Loucy (cell line): ENCODE data around the gene SIAH2.

ENCODE experiments used
- H2AFZ ChIP-seq: fragments of 200-600 bp; sonication (generic); 2 replicates; pipeline ENCODE4 v1.6.0; 2016; ENCODE audit warnings: antibody characterized with exemption, mild to moderate bottlenecking, low read length, moderate library complexity
- H3F3A ChIP-seq: fragments of 200-600 bp; 2 replicates; pipeline ENCODE4 v1.6.0; 2016; ENCODE audit warnings: antibody characterized with exemption, low read depth, mild to moderate bottlenecking
- H3K27me3 ChIP-seq: fragments of 200-600 bp; sonication (generic); 2 replicates; pipeline ENCODE4 v1.6.1; 2014; ENCODE audit warnings: low read length, mild to moderate bottlenecking; ENCODE audit not compliant: insufficient read depth, poor library complexity, severe bottlenecking
- H3K36me3 ChIP-seq: fragments of 200-600 bp; sonication (generic); 2 replicates; pipeline ENCODE4 v1.6.1; 2016; ENCODE audit warnings: low read length; ENCODE audit not compliant: insufficient read depth
- H3K4me1 ChIP-seq: fragments of 200-600 bp; sonication (generic); 2 replicates; pipeline ENCODE4 v1.5.1; 2014; ENCODE audit warnings: low read length, mild to moderate bottlenecking; ENCODE audit not compliant: insufficient read depth, poor library complexity, severe bottlenecking
- H3K4me2 ChIP-seq: fragments of 200-600 bp; sonication (generic); 2 replicates; pipeline ENCODE4 v1.6.0; 2014; ENCODE audit warnings: antibody characterized with exemption, low read length, low read depth, mild to moderate bottlenecking; ENCODE audit not compliant: poor library complexity, severe bottlenecking
- H3K4me3 ChIP-seq: fragments of 200-600 bp; sonication (generic); 2 replicates; pipeline ENCODE4 v1.5.1; 2014; ENCODE audit warnings: low read length, mild to moderate bottlenecking, mixed read lengths; ENCODE audit not compliant: poor library complexity, severe bottlenecking
- H3K79me2 ChIP-seq: fragments of 200-600 bp; sonication (generic); 2 replicates; pipeline ENCODE4 v1.6.1; 2014; ENCODE audit warnings: low read length; ENCODE audit not compliant: insufficient read depth
- H3K9ac ChIP-seq: fragments of 200-600 bp; sonication (generic); 2 replicates; pipeline ENCODE4 v1.6.0; 2014; ENCODE audit warnings: mild to moderate bottlenecking, low read depth, low read length, moderate library complexity; ENCODE audit not compliant: poor library complexity, severe bottlenecking
- H3K9me2 ChIP-seq: fragments of 200-600 bp; sonication (generic); replicated peaks from 2 replicates; pipeline ENCODE4 v1.6.1; 2016; ENCODE audit warnings: low read depth, low read length, mixed read lengths
- H3K9me3 ChIP-seq: fragments of 200-600 bp; sonication (generic); 2 replicates; pipeline ENCODE4 v1.6.1; 2014; ENCODE audit warnings: mild to moderate bottlenecking, antibody characterized with exemption, low read length, low read depth; ENCODE audit not compliant: insufficient read depth
- H4K20me1 ChIP-seq: fragments of 200-600 bp; sonication (generic); 2 replicates; pipeline ENCODE4 v1.6.0; 2014; ENCODE audit warnings: antibody characterized with exemption, low read length, mild to moderate bottlenecking; ENCODE audit not compliant: insufficient read depth, poor library complexity, severe bottlenecking
- EZH2phosphoT487 ChIP-seq: fragments of 200-600 bp; IDR thresholded peaks from 2 replicates; pipeline ENCODE4 v1.6.1; 2018; ENCODE audit warnings: antibody characterized with exemption, mild to moderate bottlenecking, moderate library complexity, borderline replicate concordance
- TF ChIP-seq, protein P1 (sequence below): fragments of 200-600 bp; sonication (generic); conservative IDR thresholded peaks from 2 replicates; pipeline ENCODE4 v1.5.1; 2014; ENCODE audit warnings: mild to moderate bottlenecking, antibody characterized with exemption, low read length

SIAH2 gene

DNA sequence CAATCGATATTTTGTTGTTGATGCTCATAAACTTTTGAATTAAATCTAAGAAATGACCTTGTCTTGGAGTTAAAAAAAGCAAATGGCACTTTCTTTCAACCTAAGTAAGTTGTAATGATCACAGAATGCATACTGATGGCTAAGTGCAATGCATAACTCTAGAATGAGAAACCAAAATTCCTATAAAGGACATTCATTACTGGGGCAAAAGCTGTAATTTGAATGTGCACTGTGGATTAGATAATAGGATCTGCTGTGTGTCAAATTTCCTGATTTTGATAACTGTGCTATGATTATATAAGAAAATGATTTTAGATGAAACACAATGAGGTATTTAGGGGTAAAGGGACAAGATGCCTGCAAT lies 14.3 kb downstream of the SIAH2 start:
- H3K27me3 ChIP-seq = no peaks in the 10 kb centered on the region
- H4K20me1 ChIP-seq = peaks cover 29% of the 10 kb centered on the region
- H2AFZ ChIP-seq = no peak overlapping the region
- peaks cover 3% of the 10 kb centered on the region for H3K4me1 ChIP-seq
- H3K9ac ChIP-seq = no peak overlapping the region
- H3K36me3 ChIP-seq = no peaks in the 10 kb centered on the region
- no peaks in the 10 kb centered on the region for H3K9me2 ChIP-seq
- no peaks in the 10 kb centered on the region for H3F3A ChIP-seq
- no peak for TF ChIP-seq EZH2phosphoT487
- TF ChIP-seq, protein P1, sequence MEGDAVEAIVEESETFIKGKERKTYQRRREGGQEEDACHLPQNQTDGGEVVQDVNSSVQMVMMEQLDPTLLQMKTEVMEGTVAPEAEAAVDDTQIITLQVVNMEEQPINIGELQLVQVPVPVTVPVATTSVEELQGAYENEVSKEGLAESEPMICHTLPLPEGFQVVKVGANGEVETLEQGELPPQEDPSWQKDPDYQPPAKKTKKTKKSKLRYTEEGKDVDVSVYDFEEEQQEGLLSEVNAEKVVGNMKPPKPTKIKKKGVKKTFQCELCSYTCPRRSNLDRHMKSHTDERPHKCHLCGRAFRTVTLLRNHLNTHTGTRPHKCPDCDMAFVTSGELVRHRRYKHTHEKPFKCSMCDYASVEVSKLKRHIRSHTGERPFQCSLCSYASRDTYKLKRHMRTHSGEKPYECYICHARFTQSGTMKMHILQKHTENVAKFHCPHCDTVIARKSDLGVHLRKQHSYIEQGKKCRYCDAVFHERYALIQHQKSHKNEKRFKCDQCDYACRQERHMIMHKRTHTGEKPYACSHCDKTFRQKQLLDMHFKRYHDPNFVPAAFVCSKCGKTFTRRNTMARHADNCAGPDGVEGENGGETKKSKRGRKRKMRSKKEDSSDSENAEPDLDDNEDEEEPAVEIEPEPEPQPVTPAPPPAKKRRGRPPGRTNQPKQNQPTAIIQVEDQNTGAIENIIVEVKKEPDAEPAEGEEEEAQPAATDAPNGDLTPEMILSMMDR = no peak
- H3K79me2 ChIP-seq = peaks cover 92% of the 10 kb centered on the region
- no peak overlapping the region for H3K4me2 ChIP-seq
- H3K9me3 ChIP-seq = no peaks in the 10 kb centered on the region
- no peak overlapping the region for H3K4me3 ChIP-seq

DNA sequence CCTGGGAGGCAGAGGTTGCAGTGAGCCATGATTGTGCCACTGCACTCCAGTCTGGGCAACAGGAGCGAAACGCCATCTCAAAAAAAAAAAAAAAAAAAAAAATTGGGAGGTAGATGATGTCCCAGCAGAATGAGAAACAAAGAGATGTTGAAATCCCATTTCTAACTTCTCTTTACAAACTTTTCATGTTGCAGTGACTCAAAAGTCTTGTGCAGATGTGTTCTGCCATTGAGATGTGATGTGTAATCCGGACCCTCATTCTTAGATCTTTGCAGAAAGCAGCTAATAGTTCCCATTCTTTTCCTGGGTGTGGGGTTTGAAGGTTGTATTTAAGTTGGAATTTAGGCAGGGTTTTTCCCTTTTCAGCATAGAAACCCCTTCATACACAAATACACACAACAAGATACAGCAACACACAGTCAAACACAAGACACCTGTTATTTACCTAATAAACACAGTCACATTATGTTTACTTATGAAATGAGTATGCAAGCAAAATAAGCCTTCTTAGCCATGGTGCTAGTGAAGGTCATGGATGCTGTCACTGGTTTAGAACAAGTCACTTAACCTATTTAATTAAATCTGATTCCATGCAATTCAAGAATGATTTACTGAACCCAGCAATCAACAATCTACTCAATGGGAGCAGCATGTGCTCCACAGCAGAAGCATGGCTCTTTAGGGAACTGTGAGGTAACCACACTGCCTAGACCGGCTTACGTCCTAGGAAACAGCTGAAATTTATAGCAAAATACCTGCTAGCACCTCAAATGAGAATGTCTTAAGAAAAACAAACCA lies 14.9 kb downstream of the SIAH2 start:
- no peaks in the 10 kb centered on the region for H3K9me2 ChIP-seq
- H3K4me2 ChIP-seq = no peak overlapping the region
- no peaks in the 10 kb centered on the region for H3K9me3 ChIP-seq
- H3K27me3 ChIP-seq = no peaks in the 10 kb centered on the region
- H3K79me2 ChIP-seq = peaks cover 92% of the 10 kb centered on the region
- peaks cover 28% of the 10 kb centered on the region for H4K20me1 ChIP-seq
- H3F3A ChIP-seq = no peaks in the 10 kb centered on the region
- H3K36me3 ChIP-seq = no peaks in the 10 kb centered on the region
- H3K9ac ChIP-seq = no peak overlapping the region
- H3K4me3 ChIP-seq = no peak overlapping the region
- H2AFZ ChIP-seq = no peak overlapping the region
- peaks cover 3% of the 10 kb centered on the region for H3K4me1 ChIP-seq
- TF ChIP-seq, protein P1 = no peak
- TF ChIP-seq EZH2phosphoT487 = no peak

DNA sequence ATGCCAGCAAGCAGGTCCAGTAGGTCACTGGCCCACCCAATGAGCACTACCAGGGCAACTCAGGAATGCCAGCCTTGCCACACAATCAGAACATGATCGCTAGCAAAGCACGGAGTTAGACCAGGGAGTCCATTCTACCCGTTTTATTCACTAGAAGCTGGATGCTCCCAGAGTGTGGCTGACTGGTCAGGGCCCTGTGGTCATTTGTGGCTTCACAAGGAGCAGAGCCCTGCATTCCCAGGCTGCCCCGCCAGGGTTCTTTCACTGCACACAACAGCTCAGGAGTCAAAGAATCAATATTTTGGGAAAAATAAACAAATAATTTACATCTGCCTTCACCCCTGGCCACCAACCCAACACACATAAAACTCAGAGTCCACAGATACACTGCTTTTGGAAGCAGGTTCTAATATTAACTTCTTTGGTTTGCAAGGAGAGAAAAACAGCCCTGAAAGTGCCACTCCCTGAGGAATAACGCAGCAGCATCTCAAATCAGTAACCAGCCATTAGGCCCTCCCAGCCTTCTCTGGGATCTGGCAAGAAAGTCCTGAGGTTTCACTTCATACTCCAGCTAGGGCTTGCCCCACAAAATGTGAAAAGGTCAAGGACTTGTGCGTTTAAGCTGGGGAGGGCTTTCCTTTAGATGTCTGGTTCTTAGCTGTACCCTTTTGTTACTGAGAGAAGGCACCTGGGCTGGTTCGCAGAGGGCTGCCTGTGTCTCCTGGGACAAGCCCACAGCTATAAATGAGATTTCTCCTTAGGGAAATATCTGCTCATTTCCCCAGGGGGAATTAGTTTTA lies 16.0 kb downstream of the SIAH2 start:
- H4K20me1 ChIP-seq = peaks cover 23% of the 10 kb centered on the region
- H2AFZ ChIP-seq = no peak overlapping the region
- no peaks in the 10 kb centered on the region for H3F3A ChIP-seq
- H3K36me3 ChIP-seq = peaks cover 7% of the 10 kb centered on the region; the same call in 1 of the 2 replicates
- TF ChIP-seq, protein P1 = no peak
- TF ChIP-seq EZH2phosphoT487 = no peak
- no peaks in the 10 kb centered on the region for H3K9me3 ChIP-seq
- H3K4me3 ChIP-seq = no peak overlapping the region
- H3K9me2 ChIP-seq = no peaks in the 10 kb centered on the region
- peaks cover 90% of the 10 kb centered on the region for H3K79me2 ChIP-seq
- H3K4me1 ChIP-seq = no peaks in the 10 kb centered on the region
- H3K4me2 ChIP-seq = no peak overlapping the region
- no peak overlapping the region for H3K9ac ChIP-seq
- no peaks in the 10 kb centered on the region for H3K27me3 ChIP-seq
